HepG2 (cell line): ENCODE measurements around the gene KRTAP19-8. TPM values are rescaled to one million over a fixed set of nuclear protein-coding genes. Genes with fewer than 3 reads are reported as not detected.

Source experiments
- ATAC-seq: fragments of 200-7000 bp; cut with Tn5 transposase; 3 replicates; pipeline ENCODE4 v1.9.1; 2020; ENCODE audit warnings: mild to moderate bottlenecking, moderate library complexity
- BruUV-seq: library from RNA; stranded (reverse); fragments of 400-500 nt; replicated peaks from 2 replicates; lab custom pipeline; 2021; lab: Mats Ljungman, UMichigan
- CTCF ChIA-PET: fragments of 300-600 bp; formaldehyde crosslinking; extraction: SDS; loops from one replicate; lab custom pipeline; 2021; ENCODE audit warnings: low total read pairs, inconsistent platforms, low intra/inter-chr PET ratio; lab: Yijun Ruan, JAX
- POLR2A ChIA-PET: fragments of 350-600 bp; sonication (Branson Sonifier 250); formaldehyde crosslinking; loops from one replicate; lab custom pipeline; 2020; ENCODE audit warnings: antibody characterized with exemption, inconsistent platforms; lab: Yijun Ruan, JAX
- DNase-seq: peaks from one replicate; pipeline ENCODE4 v3.0.0-alpha.2; 2015; ENCODE audit warnings: low spot score
- FAIRE-seq: peaks from 3 replicates; lab custom pipeline; 2011; peaks lifted over from hg19 to GRCh38; lab: Jason Lieb, UNC
- H2AFZ ChIP-seq: one replicate; pipeline ENCODE4 v1.6.1; 2011; ENCODE audit warnings: low read length, inconsistent platforms
- H3K27ac ChIP-seq: fragments of 300-600 bp; 3 replicates; pipeline ENCODE4 v1.8.0; 2011; ENCODE audit warnings: mixed run types, mild to moderate bottlenecking, mixed read lengths, low read length, inconsistent platforms; ENCODE audit not compliant: insufficient read depth; ENCODE audit errors: extremely low read length
- H3K27me3 ChIP-seq, 2 experiments: fragments of 200-600 bp in 1 of 2; 2 replicates in 1 of 2; 3 replicates in 1 of 2; pipeline versions ENCODE4 v1.6.0 to v1.8.0; 2011; ENCODE audit warnings: low read length in 2 of 2, mild to moderate bottlenecking in 2 of 2, moderate library complexity in 2 of 2, inconsistent platforms in 1 of 2; ENCODE audit not compliant: insufficient read depth in 2 of 2, control insufficient read depth in 1 of 2
- H3K36me3 ChIP-seq, 2 experiments: fragments of 200-600 bp in 1 of 2; replicated peaks in 1 of 2; 2 replicates in 1 of 2; 3 replicates in 1 of 2; pipeline versions ENCODE4 v1.5.1 to v1.8.0; 2011; ENCODE audit warnings: low read length in 2 of 2, inconsistent platforms in 1 of 2; ENCODE audit not compliant: insufficient read depth in 2 of 2, control insufficient read depth in 1 of 2
- H3K4me1 ChIP-seq: 2 replicates; pipeline ENCODE4 v1.5.1; 2012; ENCODE audit warnings: low read length, inconsistent platforms; ENCODE audit not compliant: insufficient read depth
- H3K4me2 ChIP-seq: 2 replicates; pipeline ENCODE4 v1.6.0; 2011; ENCODE audit warnings: low read depth, low read length, inconsistent platforms
- H3K4me3 ChIP-seq, 3 experiments: fragments of 200-600 bp in 1 of 3; sonication (generic), shearing (Covaris generic) in 1 of 3; replicated peaks in 1 of 3; 2 replicates each; pipeline ENCODE4 v1.5.1; 2011 to 2016; ENCODE audit warnings: low read length in 3 of 3, inconsistent platforms in 2 of 3, low read depth in 2 of 3, mild to moderate bottlenecking in 2 of 3, control low read depth in 1 of 3, mixed read lengths in 1 of 3; ENCODE audit not compliant: insufficient read depth in 1 of 3
- H3K79me2 ChIP-seq: one replicate; pipeline ENCODE4 v1.6.1; 2011; ENCODE audit warnings: low read length, inconsistent platforms; ENCODE audit not compliant: insufficient read depth
- H3K9ac ChIP-seq: 2 replicates; pipeline ENCODE4 v1.6.0; 2011; ENCODE audit warnings: mild to moderate bottlenecking, low read depth, low read length, inconsistent platforms; ENCODE audit not compliant: insufficient read depth
- H3K9me3 ChIP-seq: 2 replicates; pipeline ENCODE4 v1.5.1; 2012; ENCODE audit warnings: mild to moderate bottlenecking, low read length
- H4K20me1 ChIP-seq: 2 replicates; pipeline ENCODE4 v1.6.0; 2011; ENCODE audit warnings: inconsistent platforms, mild to moderate bottlenecking, low read length, moderate library complexity; ENCODE audit not compliant: insufficient read depth
- AKNA ChIP-seq: sonication (generic); formaldehyde crosslinking; IDR thresholded peaks from 2 replicates; pipeline ENCODE4 v1.4.0; 2020; ENCODE audit warnings: missing genetic modification reagents, borderline replicate concordance
- DNMT3B ChIP-seq: conservative IDR thresholded peaks from 2 replicates; pipeline ENCODE4 v1.6.1; 2016; ENCODE audit warnings: missing biosample characterization, control low read depth
- GPN1 ChIP-seq: sonication (generic); formaldehyde crosslinking; IDR thresholded peaks from 2 replicates; pipeline ENCODE4 v1.5.1; 2020; ENCODE audit warnings: missing genetic modification reagents, borderline replicate concordance
- GTF3A ChIP-seq: sonication (generic); formaldehyde crosslinking; conservative IDR thresholded peaks from 2 replicates; pipeline ENCODE4 v1.4.0; 2020; ENCODE audit warnings: mild to moderate bottlenecking, missing genetic modification reagents
- PHF8 ChIP-seq: sonication (generic); formaldehyde crosslinking; IDR thresholded peaks from 2 replicates; pipeline ENCODE4 v1.5.0; 2020; ENCODE audit warnings: missing genetic modification reagents
- RORA ChIP-seq: sonication (generic); formaldehyde crosslinking; IDR thresholded peaks from 2 replicates; pipeline ENCODE4 v1.5.0; 2020; ENCODE audit warnings: mild to moderate bottlenecking, missing genetic modification reagents, moderate library complexity
- SNAPC5 ChIP-seq: sonication (generic); formaldehyde crosslinking; IDR thresholded peaks from 2 replicates; pipeline ENCODE4 v1.8.1; 2023; ENCODE audit warnings: mild to moderate bottlenecking, missing genetic modification reagents, borderline replicate concordance
- ZFP41 ChIP-seq: sonication (generic); formaldehyde crosslinking; IDR thresholded peaks from 2 replicates; pipeline ENCODE4 v1.4.0; 2020; ENCODE audit warnings: mild to moderate bottlenecking, missing genetic modification reagents, borderline replicate concordance
- ZNF138 ChIP-seq: sonication (generic); formaldehyde crosslinking; IDR thresholded peaks from 2 replicates; pipeline ENCODE4 v1.5.0; 2020; ENCODE audit warnings: mild to moderate bottlenecking, low read depth, missing genetic modification reagents
- ZNF746 ChIP-seq: sonication (generic); formaldehyde crosslinking; IDR thresholded peaks from 2 replicates; pipeline ENCODE4 v1.8.0; 2022; ENCODE audit warnings: mild to moderate bottlenecking, missing genetic modification reagents
- ZNF800 ChIP-seq: sonication (generic); formaldehyde crosslinking; IDR thresholded peaks from 2 replicates; pipeline ENCODE4 v1.4.0; 2020; ENCODE audit warnings: missing genetic modification reagents
- WGBS: methylation state at CpG from one replicate; pipeline ENCODE4 v1.1.6; 2017; ENCODE audit warnings: low lambda C conversion rate; 5-methylcytosine and 5-hydroxymethylcytosine counted together
- in situ Hi-C: cut with HindIII; loops from 2 replicates; pipeline ENCODE4 v1.10.0; 2017; ENCODE audit warnings: low pct_unique_long_range_greater_than_20kb; ENCODE audit not compliant: extremely low pct_ligation_motif_present
- intact Hi-C: fragments of 100-400 bp; cut with micrococcal nuclease; formaldehyde crosslinking; loops from one replicate; pipeline ENCODE4 v1.10.0; 2022; ENCODE audit not compliant: unreplicated experiment
- polyA plus RNA-seq, 8 experiments: library from polyadenylated mRNA; depleted of rRNA in 3 of 8; stranded (reverse) in 7 of 8; unstranded in 1 of 8; fragments of >200 nt; fragmentation: Illumina TruSeq in 4 of 8; extraction: Trizol in 4 of 8; gene quantifications; 2 replicates each; pipeline versions ENCODE4 v1.2.1 to v1.2.3, GENCODE V29; 2011 to 2016; ENCODE audit warnings: low read depth in 4 of 8, missing spikeins in 1 of 8, mixed read lengths in 1 of 8; ENCODE audit not compliant: insufficient read depth in 1 of 8
- total RNA-seq, 5 experiments: library from RNA; depleted of rRNA; stranded (reverse); fragments of >200 nt; fragmentation: Illumina TruSeq; extraction: Trizol; gene quantifications; 2 replicates each; pipeline ENCODE4 v1.2.3, GENCODE V29; 2016; ENCODE audit warnings: low read depth in 1 of 5

Gene KRTAP19-8
- total and polyA plus RNA-seq, 2 of the 13 experiments (the other 11 are each of a cell fraction or from before 2014, with no cell fraction given), result not detected

- no peaks in the 10 kb centered on the region for H4K20me1 ChIP-seq
- 0 out of 2 replicates have a peak, but pooled peaks cover 25% of the 10 kb centered on the region for H3K9me3 ChIP-seq
- ATAC-seq, result no peak
- intact Hi-C loops (no loop called here), in situ Hi-C loops (loop anchor here (25.0 kb wide), 3 partner anchors 741 to 1991 kb away; partner anchors contain the start of genes KRTAP23-1 and KRTAP27-1)
- POLR2A ChIA-PET, result no interaction called here
- H3K4me3 ChIP-seq, result no peak overlapping the region
- WGBS, result 1% methylated on average over 4 of the region's 4 CpGs
- no peaks in the 10 kb centered on the region for H3K27me3 ChIP-seq
- no peak for DNase-seq
- no peak overlapping the region for H3K27ac ChIP-seq
- CTCF ChIA-PET, result no interaction called here
- no peak overlapping the region for H2AFZ ChIP-seq
- no peaks in the 10 kb centered on the region for H3K4me1 ChIP-seq
- H3K4me2 ChIP-seq, result no peak overlapping the region
- BruUV-seq, result no TSS peak
- no peak for TF ChIP-seq ZNF800 (CRISPR knock-in tag)
- no peak for TF ChIP-seq GPN1
- TF ChIP-seq ZFP41 (CRISPR knock-in tag), result no peak
- no peak for TF ChIP-seq PHF8 (CRISPR knock-in tag)
- TF ChIP-seq ZNF746 (CRISPR knock-in tag), result no peak
- TF ChIP-seq GTF3A (CRISPR knock-in tag), result no peak
- no peak for TF ChIP-seq ZNF138
- no peak for TF ChIP-seq AKNA (CRISPR knock-in tag)
- TF ChIP-seq DNMT3B (CRISPR knock-in tag), result no peak
- TF ChIP-seq SNAPC5 (CRISPR knock-in tag), result no peak
- TF ChIP-seq RORA (CRISPR knock-in tag), result no peak
- no peaks in the 10 kb centered on the region for H3K36me3 ChIP-seq
- FAIRE-seq, result no peak
- H3K9ac ChIP-seq, result no peak overlapping the region
- no peaks in the 10 kb centered on the region for H3K79me2 ChIP-seq
These were observed 40.5 kb upstream of the KRTAP19-8 start for GRCh38 chr21:31078796-31079195.
